ENCODE data around the gene SAPCD1.

Gene SAPCD1

GRCh38 chr6:31763619-31763940, 1.1 kb downstream of the SAPCD1 start:
- H3K27ac ChIP-seq (replicated peaks), result no peak overlapping the region
- no peak for DNase-seq (ENCODE audit: low read depth in 1 of 2, low spot score in 1 of 2)
- no peak for TF ChIP-seq SPI1 (IDR thresholded peaks at IDR 0.05; ENCODE audit: borderline replicate concordance, low read depth)
- TF ChIP-seq GABPA (IDR thresholded peaks at IDR 0.05; ENCODE audit: low read depth), result no peak
- TF ChIP-seq POLR2AphosphoS5 (IDR thresholded peaks at IDR 0.05; ENCODE audit: low read depth), result no peak
- TF ChIP-seq, protein P1, sequence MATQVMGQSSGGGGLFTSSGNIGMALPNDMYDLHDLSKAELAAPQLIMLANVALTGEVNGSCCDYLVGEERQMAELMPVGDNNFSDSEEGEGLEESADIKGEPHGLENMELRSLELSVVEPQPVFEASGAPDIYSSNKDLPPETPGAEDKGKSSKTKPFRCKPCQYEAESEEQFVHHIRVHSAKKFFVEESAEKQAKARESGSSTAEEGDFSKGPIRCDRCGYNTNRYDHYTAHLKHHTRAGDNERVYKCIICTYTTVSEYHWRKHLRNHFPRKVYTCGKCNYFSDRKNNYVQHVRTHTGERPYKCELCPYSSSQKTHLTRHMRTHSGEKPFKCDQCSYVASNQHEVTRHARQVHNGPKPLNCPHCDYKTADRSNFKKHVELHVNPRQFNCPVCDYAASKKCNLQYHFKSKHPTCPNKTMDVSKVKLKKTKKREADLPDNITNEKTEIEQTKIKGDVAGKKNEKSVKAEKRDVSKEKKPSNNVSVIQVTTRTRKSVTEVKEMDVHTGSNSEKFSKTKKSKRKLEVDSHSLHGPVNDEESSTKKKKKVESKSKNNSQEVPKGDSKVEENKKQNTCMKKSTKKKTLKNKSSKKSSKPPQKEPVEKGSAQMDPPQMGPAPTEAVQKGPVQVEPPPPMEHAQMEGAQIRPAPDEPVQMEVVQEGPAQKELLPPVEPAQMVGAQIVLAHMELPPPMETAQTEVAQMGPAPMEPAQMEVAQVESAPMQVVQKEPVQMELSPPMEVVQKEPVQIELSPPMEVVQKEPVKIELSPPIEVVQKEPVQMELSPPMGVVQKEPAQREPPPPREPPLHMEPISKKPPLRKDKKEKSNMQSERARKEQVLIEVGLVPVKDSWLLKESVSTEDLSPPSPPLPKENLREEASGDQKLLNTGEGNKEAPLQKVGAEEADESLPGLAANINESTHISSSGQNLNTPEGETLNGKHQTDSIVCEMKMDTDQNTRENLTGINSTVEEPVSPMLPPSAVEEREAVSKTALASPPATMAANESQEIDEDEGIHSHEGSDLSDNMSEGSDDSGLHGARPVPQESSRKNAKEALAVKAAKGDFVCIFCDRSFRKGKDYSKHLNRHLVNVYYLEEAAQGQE (IDR thresholded peaks at IDR 0.05; ENCODE audit: insufficient replicate concordance, low read depth), result no peak
- TF ChIP-seq, protein P2, sequence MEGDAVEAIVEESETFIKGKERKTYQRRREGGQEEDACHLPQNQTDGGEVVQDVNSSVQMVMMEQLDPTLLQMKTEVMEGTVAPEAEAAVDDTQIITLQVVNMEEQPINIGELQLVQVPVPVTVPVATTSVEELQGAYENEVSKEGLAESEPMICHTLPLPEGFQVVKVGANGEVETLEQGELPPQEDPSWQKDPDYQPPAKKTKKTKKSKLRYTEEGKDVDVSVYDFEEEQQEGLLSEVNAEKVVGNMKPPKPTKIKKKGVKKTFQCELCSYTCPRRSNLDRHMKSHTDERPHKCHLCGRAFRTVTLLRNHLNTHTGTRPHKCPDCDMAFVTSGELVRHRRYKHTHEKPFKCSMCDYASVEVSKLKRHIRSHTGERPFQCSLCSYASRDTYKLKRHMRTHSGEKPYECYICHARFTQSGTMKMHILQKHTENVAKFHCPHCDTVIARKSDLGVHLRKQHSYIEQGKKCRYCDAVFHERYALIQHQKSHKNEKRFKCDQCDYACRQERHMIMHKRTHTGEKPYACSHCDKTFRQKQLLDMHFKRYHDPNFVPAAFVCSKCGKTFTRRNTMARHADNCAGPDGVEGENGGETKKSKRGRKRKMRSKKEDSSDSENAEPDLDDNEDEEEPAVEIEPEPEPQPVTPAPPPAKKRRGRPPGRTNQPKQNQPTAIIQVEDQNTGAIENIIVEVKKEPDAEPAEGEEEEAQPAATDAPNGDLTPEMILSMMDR (IDR thresholded peaks at IDR 0.05; ENCODE audit: insufficient read depth, low read length), result no peak
- H3K27me3 ChIP-seq (ENCODE audit: insufficient read depth, poor library complexity, severe bottlenecking), result no peaks in the 10 kb centered on the region
- H3K4me3 ChIP-seq (replicated peaks; ENCODE audit: insufficient read depth, low read length), result no peak overlapping the region

GRCh38 chr6:31764198-31764597, 1.7 kb downstream of the SAPCD1 start:
- Histone ChIP-seq H3K4me3 (replicated peaks; ENCODE audit: insufficient read depth, low read length) (no peak overlapping the region), H3K27me3 (ENCODE audit: insufficient read depth, poor library complexity, severe bottlenecking) (no peaks in the 10 kb centered on the region), H3K27ac (replicated peaks) (no peak overlapping the region)
- no peak for DNase-seq (ENCODE audit: low read depth in 1 of 2, low spot score in 1 of 2)
- TF ChIP-seq, protein P1 (IDR thresholded peaks at IDR 0.05; ENCODE audit: insufficient replicate concordance, low read depth), result no peak
- TF ChIP-seq SPI1 (IDR thresholded peaks at IDR 0.05; ENCODE audit: borderline replicate concordance, low read depth) (no peak), POLR2AphosphoS5 (IDR thresholded peaks at IDR 0.05; ENCODE audit: low read depth) (no peak), GABPA (IDR thresholded peaks at IDR 0.05; ENCODE audit: low read depth) (no peak)
- TF ChIP-seq, protein P2 (IDR thresholded peaks at IDR 0.05; ENCODE audit: insufficient read depth, low read length), result no peak

DNA sequence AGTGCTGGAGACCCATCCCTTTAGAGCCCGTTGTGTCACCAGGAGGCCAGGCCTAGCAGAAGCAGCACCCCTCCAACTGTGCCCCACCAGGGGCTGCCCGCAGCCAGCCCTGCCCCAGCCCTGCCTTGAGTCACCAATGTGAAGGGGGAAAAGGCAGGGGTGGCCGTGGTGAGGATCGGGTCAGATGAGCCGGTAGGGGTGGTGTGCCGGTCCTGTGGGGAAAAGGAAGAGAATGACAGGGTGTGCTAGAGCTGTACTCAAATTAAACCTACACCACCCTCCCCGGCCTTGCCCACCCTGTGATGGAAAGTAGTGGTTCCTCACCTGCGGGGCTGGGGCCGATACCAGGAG, 3.1 kb downstream of the SAPCD1 start:
- DNase-seq (ENCODE audit: low read depth in 1 of 2, low spot score in 1 of 2), result no peak
- no peaks in the 10 kb centered on the region for H3K27me3 ChIP-seq (ENCODE audit: insufficient read depth, poor library complexity, severe bottlenecking)
- H3K27ac ChIP-seq (replicated peaks), result no peak overlapping the region
- H3K4me3 ChIP-seq (replicated peaks; ENCODE audit: insufficient read depth, low read length), result no peak overlapping the region
- TF ChIP-seq GABPA (IDR thresholded peaks at IDR 0.05; ENCODE audit: low read depth) (no peak), SPI1 (IDR thresholded peaks at IDR 0.05; ENCODE audit: borderline replicate concordance, low read depth) (no peak), POLR2AphosphoS5 (IDR thresholded peaks at IDR 0.05; ENCODE audit: low read depth) (no peak)
- TF ChIP-seq, protein P1 (IDR thresholded peaks at IDR 0.05; ENCODE audit: insufficient replicate concordance, low read depth), result no peak
- TF ChIP-seq, protein P2 (IDR thresholded peaks at IDR 0.05; ENCODE audit: insufficient read depth, low read length), result no peak
